NCI-H748 treated with DMSO at 0.1 percent for 48 hours (cell line): ENCODE results near the gene DNAL4.
"Not testable (repeated sequence)": the region's sequence is repeated elsewhere in the genome, so short reads cannot be mapped to it uniquely, and the experiment has no call there.

Experiments
- DNase-seq: peaks from one replicate; lab custom pipeline; 2025; lab: John Stamatoyannopoulos, UW

Gene DNAL4

DNA sequence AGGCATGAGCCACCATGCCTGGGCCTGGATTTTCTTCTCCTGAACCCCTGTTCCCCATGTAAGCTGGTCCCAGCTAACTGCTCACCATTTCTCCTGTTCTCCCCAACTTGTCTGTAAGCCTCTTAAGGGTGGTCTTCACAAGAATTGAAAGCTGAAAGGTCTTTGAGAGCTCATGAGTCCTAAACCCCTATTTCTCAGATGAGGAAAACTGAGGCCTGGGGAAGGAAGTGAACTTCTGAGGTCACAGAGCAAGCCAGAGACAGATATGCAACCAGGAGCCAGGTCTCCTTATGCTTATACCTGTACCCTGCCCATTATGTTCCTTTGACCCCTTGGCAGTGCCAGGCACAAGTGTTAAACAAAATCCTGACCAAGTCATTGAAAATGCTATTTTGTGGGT, 33.6 kb upstream of the DNAL4 start:
- no peak for DNase-seq

DNA sequence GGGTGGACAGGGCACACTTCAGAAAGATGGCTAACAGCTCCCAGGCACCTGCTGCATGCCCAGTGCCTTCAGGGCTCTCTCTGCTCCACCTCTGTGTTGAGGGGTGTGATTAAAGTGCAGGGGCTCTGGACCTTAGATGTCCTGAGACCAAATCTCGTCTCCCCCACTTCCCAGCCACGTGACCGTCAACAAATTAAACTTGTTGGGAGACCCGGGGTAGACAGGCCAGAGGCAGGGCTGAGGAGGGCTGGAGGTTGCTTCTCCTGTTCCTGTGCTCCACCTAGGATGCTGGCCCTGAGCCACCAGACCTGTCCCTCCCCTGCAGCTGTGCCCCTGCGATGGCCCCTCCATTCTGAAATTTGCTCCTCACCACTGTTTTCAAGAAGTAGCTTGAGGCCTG, 32.9 kb upstream of the DNAL4 start:
- no peak for DNase-seq

DNA sequence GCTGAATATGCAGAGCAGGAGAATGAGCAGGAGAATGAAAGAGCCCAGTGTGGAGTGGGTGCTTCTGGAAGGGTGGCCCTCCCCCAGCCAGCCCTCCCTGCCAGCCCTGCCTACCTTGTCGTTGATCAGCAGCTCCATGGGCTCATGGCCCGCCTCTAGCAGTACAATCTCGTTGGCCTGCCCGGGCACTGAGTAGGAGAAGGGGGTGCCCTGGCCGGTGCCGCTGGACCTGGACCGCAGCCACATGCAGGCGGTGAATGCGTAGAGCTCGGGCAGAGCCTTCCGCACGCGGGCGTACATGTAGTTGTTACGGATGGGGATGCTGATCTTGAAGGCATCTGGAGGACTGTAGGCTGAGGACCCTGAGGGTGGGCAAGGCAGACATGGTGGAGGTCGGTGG, 32.4 kb upstream of the DNAL4 start:
- no peak for DNase-seq

DNA sequence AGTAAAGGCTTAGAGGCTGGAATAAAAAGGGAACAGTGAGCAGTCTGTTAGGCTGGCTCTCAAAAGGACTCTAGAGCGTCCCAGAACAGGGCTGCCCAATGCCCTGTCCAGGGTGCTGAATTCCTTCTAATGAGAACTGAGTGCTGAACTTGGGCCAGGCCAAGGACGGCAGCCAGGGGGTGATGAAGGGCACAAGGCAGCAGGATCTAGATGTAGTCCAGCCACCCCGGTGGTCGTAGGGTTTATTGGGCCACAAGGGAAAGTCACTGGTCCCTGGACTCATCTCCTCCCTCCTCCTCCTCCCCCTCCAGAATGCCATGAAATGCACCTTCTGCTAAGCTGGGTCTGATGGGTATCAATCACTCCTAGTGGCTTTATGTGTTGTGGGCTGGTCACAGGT, 30.6 kb upstream of the DNAL4 start:
- DNase-seq: no peak

DNA sequence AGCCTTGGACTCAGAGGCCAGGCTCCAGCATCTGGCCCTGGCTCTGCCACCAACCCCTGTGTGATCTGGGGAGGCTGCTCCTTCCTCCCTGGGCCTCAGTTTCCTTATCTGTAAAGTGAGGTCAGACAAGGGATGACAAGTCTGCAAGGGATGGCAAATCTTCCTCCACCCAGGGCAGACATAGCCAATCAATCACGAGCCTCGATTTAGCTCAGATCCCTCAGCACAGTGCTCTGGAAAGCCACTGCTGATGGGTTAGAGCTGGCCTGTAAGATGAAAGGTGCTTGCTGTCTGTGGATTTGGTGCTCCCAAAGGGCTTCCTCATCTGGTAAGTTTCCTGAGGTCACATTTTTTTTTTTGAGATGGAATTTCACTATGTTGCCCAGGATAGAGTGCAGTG, 29.7 kb upstream of the DNAL4 start:
- no peak for DNase-seq

DNA sequence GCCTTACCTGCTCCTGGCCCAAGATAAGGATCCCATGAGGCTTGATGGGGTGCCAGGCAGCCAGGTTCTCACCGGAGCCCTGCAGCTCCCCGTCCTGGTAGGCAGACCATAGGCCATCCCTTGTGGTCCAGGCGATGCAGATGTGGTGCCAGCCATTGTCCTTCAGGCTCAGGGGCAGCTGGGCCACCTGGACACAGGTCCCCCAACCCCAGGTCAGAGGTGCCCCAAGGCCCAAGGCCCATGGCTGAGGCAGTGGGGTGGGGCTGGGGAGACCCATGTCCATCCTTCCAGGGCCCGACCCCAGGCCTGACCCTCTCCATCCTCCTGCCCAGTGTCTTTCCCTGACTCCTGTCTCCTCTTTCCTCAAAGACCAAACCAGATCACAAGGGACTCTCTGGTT, 29.1 kb upstream of the DNAL4 start:
- DNase-seq: no peak

DNA sequence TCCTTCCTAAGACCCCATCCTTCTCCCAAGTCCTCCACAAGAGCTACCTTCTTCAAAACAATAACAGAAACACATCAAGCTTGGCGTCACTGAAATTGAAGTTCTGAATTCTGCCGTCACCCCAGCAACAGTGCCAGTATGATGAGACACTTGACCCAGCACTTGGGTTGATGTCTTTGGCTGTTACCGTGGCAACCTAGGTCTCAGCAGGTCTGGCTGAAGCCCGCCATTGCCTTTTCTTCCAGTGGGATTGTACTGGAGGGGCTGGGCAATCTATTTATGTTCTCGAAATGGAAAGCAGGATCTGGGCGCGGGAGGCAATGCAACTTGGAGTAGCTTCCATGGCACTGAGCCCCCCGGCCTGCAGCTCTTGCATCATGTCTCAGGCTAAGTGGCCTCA, 26.1 kb upstream of the DNAL4 start:
- no peak for DNase-seq

DNA sequence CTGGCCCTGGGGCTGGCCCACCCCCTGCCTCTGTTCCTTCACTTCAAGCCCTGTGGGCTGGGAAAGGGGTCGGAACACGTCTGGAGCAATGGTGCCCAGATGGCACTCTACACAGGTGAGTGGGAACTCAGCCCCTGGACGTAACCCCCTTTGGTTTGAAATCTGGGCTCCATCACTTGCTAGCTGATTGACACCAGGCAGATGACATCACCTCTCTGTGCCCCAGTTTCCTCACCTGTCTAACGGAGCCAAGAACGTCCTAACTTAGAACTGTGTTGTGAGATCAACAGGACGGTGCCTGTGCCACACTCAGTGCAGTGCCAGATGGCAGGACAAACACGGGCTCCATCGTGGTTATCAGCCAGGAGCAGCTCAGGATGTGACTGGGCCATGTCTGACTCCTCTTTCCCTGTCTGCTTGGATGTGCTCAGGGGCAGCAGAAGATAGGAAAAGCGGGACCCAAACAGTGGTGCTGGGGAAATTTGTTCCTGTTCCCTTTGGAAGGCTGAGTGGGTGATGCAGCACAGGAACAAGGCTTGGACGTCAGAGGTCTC, 25.5 kb upstream of the DNAL4 start:
- DNase-seq: no peak

DNA sequence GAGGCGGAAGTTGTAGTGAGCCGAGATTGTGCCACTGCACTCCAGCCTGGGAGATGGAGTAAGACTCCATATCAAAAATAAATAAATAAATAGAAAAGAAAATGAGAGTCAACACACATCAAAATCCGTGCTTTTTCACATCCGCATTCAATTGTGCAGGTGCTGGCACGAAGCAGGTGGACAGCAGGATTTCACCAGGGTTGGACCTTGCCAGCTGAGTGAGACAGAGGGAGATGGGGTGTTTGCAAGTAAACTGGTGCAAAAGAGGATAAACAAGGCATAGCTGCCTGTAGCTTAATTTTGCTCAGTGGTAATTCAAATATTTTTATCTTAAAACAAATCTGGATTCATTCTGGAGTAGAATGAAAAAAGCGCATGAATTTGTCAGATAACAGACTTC, 23.3 kb upstream of the DNAL4 start:
- no peak for DNase-seq

DNA sequence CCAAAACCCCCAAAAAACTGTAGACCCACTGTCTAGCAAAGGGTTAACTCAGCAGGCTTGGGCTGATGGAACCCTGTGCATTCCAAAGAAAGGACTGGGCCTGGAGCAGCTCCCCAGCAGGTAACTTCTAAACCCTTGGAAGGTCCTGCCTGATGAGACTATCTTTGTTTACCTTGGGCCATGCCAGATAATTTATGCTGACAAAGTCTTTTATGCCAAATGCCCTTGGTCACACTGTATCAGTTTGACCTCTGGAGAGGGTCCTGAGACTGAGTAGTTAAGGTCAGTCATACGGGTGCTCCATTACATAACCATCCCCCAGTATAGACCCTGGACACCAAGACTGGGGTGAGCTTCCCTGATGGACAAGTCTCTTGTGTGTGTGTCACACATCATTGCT, 21.9 kb upstream of the DNAL4 start:
- no peak for DNase-seq

DNA sequence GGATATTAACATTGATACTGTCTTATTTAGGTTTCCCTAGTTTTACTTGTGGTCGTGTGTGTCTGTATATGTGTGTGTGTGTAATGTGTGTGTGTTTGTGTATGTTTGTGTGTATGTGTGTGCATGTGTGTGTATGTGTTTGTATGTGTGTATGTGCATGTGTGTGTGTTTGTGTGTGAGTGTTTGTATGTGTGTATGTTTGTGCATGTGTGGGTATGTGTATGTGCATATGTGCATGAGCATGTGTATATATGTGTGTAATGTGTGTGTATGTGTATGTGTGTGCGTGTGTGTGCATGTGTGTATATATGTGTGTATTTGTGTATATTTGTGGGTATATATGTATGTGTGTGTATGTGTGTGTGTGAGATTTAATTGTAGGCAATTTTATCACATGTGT, 17.3 kb upstream of the DNAL4 start:
- DNase-seq: no peak

DNA sequence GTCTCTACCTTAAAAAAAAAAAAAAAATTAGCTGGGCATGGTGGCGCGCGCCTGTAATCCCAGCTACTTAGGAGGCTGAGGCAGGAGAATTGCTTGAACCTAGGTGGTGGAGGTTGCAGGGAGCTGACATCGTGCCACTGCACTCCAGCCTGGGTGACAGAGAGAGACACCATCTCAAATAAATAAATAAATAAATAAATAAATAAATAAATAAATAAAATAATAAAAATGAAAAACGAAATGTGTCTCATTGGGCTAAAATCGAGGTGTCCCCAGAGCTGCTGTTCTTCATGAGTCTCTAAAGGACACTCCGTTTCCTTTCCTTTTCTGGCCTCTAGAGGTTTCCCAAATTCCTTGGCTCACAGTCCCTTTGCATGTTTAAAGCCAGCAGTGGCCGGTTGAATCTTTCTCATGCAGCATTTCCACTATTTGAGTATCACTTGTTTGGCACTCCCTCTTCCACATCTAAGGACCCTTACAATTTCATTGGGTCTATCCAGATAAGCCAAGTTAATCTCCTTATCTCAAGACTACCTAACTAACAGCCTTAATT, 11.2 kb upstream of the DNAL4 start:
- DNase-seq: not testable (repeated sequence)

DNA sequence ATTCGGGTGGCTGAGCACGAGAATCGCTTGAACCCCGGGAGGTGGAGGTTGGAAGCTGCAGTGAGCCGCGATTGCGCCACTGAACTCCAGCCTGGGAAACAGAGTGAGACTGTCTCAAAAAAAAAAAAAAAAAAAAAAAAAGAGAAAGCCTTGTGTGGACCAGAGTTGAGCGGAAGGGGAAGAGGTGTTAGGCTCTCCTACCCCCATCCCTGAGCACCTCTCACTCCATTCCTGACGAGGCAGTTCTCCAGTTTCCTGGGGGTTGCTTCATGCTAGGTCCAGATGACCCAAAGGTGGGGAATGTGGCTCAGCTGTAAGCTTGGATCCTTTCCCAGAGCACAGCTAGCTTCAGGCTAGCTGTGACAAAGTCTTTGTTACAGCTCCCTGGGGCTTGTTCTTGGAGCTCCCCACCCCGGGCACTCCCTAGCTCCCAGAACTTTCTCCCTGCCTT, 8.8 kb upstream of the DNAL4 start:
- DNase-seq: no peak

DNA sequence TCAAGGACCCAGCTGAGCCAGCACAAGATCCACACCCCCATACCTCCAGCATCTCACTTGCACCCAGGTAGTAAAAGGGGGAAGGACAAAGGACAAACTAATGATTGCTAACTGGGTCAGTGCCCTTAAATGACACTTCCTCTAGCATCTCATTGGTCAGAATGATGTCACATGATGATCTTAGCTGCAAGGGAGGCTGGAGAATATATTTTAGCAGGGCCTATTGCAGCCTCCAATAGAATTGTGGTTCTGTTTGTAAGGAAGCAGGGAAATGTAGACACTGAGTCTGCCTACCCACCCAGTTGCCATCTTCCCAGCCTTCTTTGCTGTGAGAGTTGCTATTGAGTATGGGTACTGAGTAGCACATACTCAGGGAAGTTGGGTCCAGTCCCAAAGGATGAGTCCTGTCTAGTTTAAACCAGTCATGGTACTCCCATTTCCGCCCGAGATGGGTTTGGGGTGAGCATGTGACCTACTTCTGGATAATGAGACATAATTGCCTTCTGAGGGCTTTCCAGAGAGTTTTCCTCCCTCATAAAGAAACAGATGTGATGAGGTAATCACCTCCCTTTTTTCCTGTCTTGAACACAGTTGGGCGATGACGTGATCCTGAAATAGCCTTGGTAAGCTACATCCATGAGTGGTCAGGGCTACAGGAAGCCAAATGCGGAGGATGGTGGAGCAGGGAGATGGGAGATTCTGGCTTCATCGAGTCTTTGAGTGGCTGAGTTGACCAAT, 5.5 kb upstream of the DNAL4 start:
- DNase-seq: no peak

DNA sequence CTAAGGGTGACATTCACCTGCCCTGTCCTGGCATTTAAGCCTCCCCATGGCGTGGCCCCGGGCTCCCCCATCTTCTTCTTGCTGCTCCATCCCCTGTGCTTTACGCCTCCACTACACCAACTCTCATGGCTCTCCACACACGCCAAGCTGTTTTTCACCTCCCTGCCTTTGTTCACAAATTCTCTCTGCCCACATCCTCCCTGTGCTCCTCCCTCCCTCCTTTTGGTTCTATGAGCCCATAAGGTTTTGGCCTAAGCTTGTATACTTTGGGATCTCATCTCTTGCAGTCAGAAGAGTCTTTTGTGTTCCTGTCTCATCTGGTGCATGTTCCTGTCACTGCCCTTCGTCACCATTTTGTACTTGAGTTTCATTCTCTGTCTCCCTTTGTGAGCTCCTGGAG, 4.6 kb upstream of the DNAL4 start:
- no peak for DNase-seq

DNA sequence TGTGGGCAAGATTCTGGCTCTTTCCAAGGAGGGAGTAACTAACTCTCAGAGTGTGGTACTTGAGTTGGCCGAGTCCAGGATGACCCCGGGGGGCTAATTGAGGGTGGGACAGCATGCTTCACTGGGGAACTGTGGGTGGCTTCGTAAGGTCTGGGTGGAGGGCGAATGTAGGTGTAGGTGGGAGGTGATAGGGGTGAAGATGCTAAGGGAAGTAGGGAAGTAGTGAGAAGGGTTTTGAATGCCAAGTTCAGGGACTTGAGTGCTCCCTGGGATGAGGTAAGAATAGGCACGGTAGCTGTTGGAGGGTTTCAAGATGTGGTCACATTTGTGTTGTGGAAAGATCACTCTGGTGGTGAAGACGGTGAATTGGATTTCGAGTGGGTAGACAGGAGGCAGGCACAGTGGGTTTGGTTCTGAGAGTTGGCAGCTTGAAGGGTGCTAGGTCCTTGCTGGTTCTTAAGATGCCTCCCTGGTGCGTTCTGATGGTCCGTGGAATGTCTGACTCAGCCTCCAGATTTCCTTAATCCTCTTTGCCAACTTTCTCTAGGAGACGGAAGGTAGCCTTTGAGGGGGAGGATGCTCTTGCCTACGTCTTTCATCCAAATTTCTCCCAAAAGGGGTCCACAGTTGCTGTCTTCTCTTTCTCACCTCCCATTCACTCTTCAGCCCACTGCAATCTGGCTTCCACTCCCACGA, 2.5 kb upstream of the DNAL4 start:
- DNase-seq: no peak

DNA sequence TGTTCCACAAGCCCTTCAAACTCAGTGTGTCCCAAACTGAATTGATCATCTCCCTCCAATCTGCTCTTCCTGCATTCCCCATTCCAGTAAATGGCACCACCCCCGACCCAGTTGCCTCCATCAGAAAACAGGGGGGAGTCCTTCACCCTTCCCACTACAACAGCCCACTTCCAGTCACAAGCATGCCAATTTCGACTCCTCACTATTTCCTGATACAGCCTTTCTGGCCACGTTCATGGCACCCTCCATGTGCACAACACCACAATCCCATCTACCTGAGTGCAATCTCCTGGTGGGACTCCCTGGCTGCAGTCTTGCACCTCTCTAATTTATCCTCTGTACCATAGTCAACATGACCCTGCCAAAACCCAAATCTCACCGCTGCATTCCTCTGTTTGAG, 1.6 kb upstream of the DNAL4 start:
- DNase-seq: no peak

DNA sequence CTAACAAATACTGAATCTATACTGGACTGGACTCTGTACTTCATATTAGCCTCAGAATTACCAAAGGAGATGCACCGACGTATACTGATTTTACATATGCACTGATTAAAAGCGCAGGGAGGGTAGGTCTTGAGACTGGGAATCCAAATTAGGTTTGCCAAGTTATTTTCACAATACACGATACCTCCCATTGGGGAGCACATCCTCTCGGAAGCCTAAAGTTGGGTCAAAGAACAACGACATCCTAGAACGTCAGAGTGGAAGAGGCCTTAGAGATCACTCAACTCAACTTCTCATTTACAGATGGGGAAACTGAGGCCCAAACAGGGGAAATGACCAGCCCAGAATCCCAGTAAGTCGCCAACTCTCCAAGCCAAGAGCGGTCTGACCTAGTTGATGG, 626 bp downstream of the DNAL4 start:
- no peak for DNase-seq

DNA sequence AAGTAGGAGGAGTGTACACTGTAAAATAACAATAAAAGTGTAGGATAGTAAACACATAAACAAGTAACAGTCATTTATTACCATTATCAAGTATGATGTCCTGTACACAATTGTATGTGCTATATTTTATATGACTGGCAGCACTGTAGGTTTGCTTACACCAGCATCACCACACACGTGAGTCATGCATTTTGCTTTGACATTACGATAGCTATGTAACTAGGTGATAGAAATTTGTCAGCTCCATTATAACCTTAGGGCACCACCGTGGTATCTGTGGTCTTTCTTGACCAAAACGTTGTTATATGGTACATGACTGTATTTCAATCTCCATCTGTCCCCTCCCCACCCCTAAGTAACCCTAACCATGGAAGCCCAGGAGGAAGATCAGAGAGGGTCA, 1.1 kb downstream of the DNAL4 start:
- no peak for DNase-seq

DNA sequence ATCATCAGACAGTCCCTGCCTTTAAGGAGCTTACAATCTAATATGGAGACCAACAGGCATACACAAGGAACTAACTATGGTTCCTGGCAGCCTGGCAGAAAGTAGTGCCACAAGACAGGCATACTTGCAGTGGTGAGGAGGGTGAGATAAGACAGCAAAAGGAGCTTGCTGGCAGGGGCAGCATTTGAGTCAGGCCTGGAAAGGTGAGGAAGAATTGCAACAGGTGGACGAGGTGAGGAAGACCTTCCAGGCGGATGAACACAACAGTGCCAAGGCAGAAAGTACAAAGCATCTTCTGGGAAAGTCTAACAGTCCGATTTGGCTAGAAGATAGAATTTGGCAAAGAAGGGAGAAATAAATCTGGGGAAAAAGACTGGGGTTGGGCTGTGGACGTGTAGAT, 4.3 kb downstream of the DNAL4 start:
- DNase-seq: no peak

DNA sequence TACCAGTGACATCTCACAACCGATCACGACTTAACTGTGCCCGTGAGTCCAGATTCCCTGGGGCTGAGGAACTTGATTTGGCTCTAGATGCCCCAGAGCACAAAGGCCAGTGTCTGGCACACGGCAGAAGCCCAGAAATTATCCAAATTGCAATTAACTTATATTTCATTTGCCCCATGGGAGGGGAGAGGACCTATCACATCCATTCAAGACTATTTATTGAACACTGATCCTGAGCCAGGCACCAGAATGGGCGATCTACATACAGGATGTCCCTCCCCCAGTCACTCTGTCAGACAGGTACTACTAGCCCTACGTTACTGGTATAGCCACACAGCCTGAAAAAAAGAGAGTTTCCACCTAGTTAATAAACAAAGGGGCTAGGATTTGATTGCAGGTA, 5.1 kb downstream of the DNAL4 start:
- no peak for DNase-seq

DNA sequence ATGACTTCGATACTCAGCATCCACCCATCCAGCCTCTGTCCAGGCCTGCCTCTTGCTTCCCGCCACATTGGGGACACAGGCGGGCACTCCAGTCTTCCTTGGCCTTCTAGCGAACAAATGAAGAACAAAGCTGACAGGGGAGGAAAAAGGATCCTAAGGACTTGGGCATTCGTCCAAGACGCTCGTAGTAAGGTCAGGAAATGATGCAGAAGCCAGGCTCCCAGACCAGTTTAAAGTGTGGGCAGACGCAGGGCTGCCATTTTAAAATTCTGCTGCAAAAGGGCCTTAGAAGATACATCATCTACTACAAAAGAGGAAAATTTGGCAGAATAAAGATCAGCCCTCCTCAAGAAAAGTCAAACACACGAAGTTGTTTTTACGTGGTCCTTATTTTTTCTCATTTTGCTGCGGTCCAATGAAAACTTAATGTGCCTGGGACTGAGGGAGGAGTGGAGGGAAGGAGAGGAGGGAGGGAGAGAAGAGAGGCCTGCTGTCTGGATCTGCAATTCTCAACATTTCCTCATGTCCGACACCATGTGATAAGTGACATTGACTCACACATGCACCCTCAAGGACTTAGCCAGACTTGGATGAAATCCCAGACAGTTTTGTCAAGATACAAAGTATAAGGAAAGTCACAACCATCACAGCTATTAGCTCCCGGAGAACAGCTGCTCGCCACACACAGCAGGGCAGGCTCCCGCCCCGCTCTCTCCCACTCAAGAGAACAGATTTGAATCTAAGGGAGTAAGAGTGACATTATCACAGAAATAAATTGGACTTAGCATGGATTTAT, 5.7 kb downstream of the DNAL4 start:
- no peak for DNase-seq

DNA sequence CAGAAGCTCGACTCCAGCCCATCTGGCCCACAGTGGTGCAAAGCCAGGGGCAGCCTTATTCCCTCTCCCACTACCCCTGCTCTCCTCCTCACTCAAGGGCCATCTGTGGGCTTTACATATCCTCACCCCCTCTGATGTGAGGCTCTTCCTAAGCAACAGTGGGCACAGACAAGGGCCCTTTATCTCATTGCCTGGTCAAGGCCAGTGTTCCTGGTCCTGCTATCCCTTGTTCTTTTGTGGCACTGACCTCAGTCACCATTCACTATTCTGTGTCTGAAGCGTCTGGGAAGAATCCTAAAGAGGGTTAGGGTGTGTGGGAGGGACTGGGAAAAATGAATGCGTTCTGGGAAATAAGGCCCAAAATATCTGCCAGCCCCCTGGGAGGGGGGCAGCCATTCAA, 7.3 kb downstream of the DNAL4 start:
- DNase-seq: no peak
